Peyer's patch (tissue), 4 donors: ENCODE measurements around the gene ME1.

Experiments
- CTCF ChIP-seq, 6 experiments: fragments of 450-650 bp in 4 of 6; fragments of 200-600 bp in 2 of 6; sonication (generic) in 1 of 6; IDR thresholded peaks; one replicate each; pipeline ENCODE4 v1.5.1; 2017 to 2019; ENCODE audit warnings: antibody characterized with exemption in 6 of 6, mild to moderate bottlenecking in 3 of 6, moderate library complexity in 1 of 6
- POLR2A ChIP-seq, 2 donors: fragments of 450-650 bp; IDR thresholded peaks; one replicate each; pipeline ENCODE4 v1.5.1; 2017; ENCODE audit warnings: antibody characterized with exemption in 2 of 2, mild to moderate bottlenecking in 2 of 2, moderate library complexity in 2 of 2

GRCh38 chr6:83333500-83333899 lies 97.4 kb downstream of the ME1 start:
- TF ChIP-seq CTCF (IDR thresholded peaks at IDR 0.05) = no peak
- no peak for TF ChIP-seq POLR2A (IDR thresholded peaks at IDR 0.05)
